Measurements from ENCODE around the gene CD300A.

GRCh38 chr17:74430706-74431567, 35.5 kb upstream of the CD300A start:
- TF ChIP-seq CTCF (IDR thresholded peaks at IDR 0.05; ENCODE audit: low read depth, low read length) (no peak), EZH2phosphoT487 (IDR thresholded peaks at IDR 0.05; ENCODE audit: low read depth) (no peak)
